ENCODE measurements around the gene EIF2A. TPM values are rescaled to one million over a fixed set of nuclear protein-coding genes. Genes with fewer than 3 reads are reported as not detected.

Gene EIF2A
- total and polyA plus RNA-seq, 2 of the 13 experiments (the other 11 are each of a cell fraction or from before 2014, with no cell fraction given) = 124 to 139 TPM

- Histone ChIP-seq H3K27me3 (ENCODE audit: control insufficient read depth in 1 of 2, insufficient read depth in 2 of 2, low read length in 2 of 2) (no peaks in the 10 kb centered on the region; a peak in 1 of 5 replicates), H3K4me3 (replicated peaks in 1 of 3; ENCODE audit: insufficient read depth in 1 of 3, low read depth in 2 of 3, low read length in 3 of 3) (no peak overlapping the region), H3K4me2 (ENCODE audit: low read depth, low read length) (no peak overlapping the region), H3K9me3 (ENCODE audit: low read length) (no peaks in the 10 kb centered on the region), H3K36me3 (replicated peaks in 1 of 2; ENCODE audit: control insufficient read depth in 1 of 2, insufficient read depth in 2 of 2, low read length in 2 of 2) (peaks cover 0 to 5% of the 10 kb centered on the region in 2 experiments; a peak in 1 of 5 replicates), H2AFZ (ENCODE audit: low read length) (no peak overlapping the region), H3K27ac (ENCODE audit: extremely low read length, insufficient read depth, low read length) (no peak overlapping the region), H3K79me2 (ENCODE audit: insufficient read depth, low read length) (peaks cover 9% of the 10 kb centered on the region), H3K4me1 (ENCODE audit: insufficient read depth, low read length) (peaks cover 13% of the 10 kb centered on the region), H4K20me1 (ENCODE audit: insufficient read depth, low read length) (no peaks in the 10 kb centered on the region), H3K9ac (ENCODE audit: insufficient read depth, low read depth, low read length) (no peak overlapping the region)
- no peak for DNase-seq (ENCODE audit: low spot score)
- WGBS (ENCODE audit: low lambda C conversion rate) = 74% methylated on average over 7 of the region's 10 CpGs
- no peak for FAIRE-seq
- intact Hi-C loops (cut with micrococcal nuclease; ENCODE audit: unreplicated experiment) = no loop called here
- in situ Hi-C loops (cut with HindIII; ENCODE audit: extremely low pct_ligation_motif_present, low pct_unique_long_range_greater_than_20kb) = no loop called here
- TF ChIP-seq ZFY (CRISPR knock-in tag; IDR thresholded peaks at IDR 0.05) = no peak
- no peak for TF ChIP-seq ZNF550 (CRISPR knock-in tag; IDR thresholded peaks at IDR 0.05; ENCODE audit: borderline replicate concordance)
- TF ChIP-seq POLR2A (IDR thresholded peaks at IDR 0.05; ENCODE audit: insufficient read depth in 1 of 2, low read depth in 2 of 2, low read length in 2 of 2) = 0 out of 4 replicates have a peak, but pooled peaks of 1 of the 2 experiments have one; percentile 30
- TF ChIP-seq POLR2G (IDR thresholded peaks at IDR 0.05; ENCODE audit: low read depth, low read length) = peak; percentile 31; the same call in 1 of the 2 replicates
- no peak for TF ChIP-seq ATF2 (CRISPR knock-in tag; IDR thresholded peaks at IDR 0.05)
- TF ChIP-seq ZNF577 (CRISPR knock-in tag; IDR thresholded peaks at IDR 0.05; ENCODE audit: borderline replicate concordance, low read depth) = no peak
- TF ChIP-seq MAFK (conservative IDR thresholded peaks at IDR 0.05 in 1 of 2, IDR thresholded peaks at IDR 0.05 in 1 of 2; ENCODE audit: low read length in 2 of 2) = 0 out of 4 replicates have a peak, but pooled peaks of 1 of the 2 experiments have one; percentile 5
- TF ChIP-seq FOXO4 (CRISPR knock-in tag; conservative IDR thresholded peaks at IDR 0.05) = no peak
- ATAC-seq = peak; percentile 80
- no TSS peak for BruUV-seq (replicated peaks)
- ChIA-PET POLR2A (no interaction called here), CTCF (ENCODE audit: low intra/inter-chr PET ratio, low total read pairs) (no interaction called here)
Observed at GRCh38 chr3:150538324-150539208, 8.0 kb upstream of the EIF2A start.
